ENCODE data around the gene KIRREL1.

Gene KIRREL1

DNA sequence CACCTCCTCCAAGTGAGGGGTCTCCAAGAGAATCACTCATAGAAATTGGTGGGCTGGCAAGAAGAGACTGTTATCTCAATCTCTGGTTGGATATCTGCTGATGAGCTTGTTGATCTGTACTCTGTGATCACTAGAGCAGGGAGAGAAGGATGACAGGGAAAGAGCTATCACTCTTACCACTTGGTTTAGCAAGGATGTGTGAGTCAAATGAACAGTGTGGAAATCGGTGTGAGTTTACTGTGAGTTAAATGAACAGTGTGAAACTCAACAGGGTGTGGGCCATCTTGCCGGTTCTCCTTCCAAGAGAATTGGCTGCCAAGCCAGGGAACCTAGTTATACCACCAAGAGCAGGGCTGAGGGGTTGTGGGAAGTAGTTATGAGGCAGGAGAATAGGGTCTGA is 154.0 kb downstream of the KIRREL1 start:
- peaks cover 8% of the 10 kb centered on the region for H3K4me1 ChIP-seq (ENCODE audit: control insufficient read depth, insufficient read depth, low read depth, low read length)
- H3K9me3 ChIP-seq (ENCODE audit: control insufficient read depth, low read length): no peaks in the 10 kb centered on the region
- H2AFZ ChIP-seq (ENCODE audit: low read depth, low read length): no peak overlapping the region
- no peak overlapping the region for H3K4me3 ChIP-seq (ENCODE audit: insufficient read depth in 1 of 2, low read depth in 1 of 2, low read length in 2 of 2)
- no peak overlapping the region for H2BK120ac ChIP-seq (ENCODE audit: low read depth, low read length)
- no peak overlapping the region for H3K27ac ChIP-seq (ENCODE audit: low read length, poor library complexity, severe bottlenecking)
- no peak overlapping the region for H4K91ac ChIP-seq (ENCODE audit: low read length)
- H3K36me3 ChIP-seq (ENCODE audit: control insufficient read depth in 1 of 2, insufficient read depth in 2 of 2, low read depth in 1 of 2, low read length in 2 of 2): no peaks in the 10 kb centered on the region
- H3K14ac ChIP-seq (ENCODE audit: low read length in 2 of 2): no peak overlapping the region
- H3K18ac ChIP-seq (ENCODE audit: low read depth in 1 of 2, low read length in 2 of 2): no peak overlapping the region
- H2BK12ac ChIP-seq (ENCODE audit: low read length in 2 of 2): no peak overlapping the region
- no peak overlapping the region for H3K4ac ChIP-seq (ENCODE audit: low read depth in 1 of 2, low read length in 2 of 2)
- H3K79me1 ChIP-seq (replicated peaks; ENCODE audit: low read length, poor library complexity, severe bottlenecking): no peaks in the 10 kb centered on the region
- H3K23ac ChIP-seq (ENCODE audit: low read length in 2 of 2): no peak overlapping the region
- H2BK5ac ChIP-seq (ENCODE audit: low read depth, low read length, poor library complexity, severe bottlenecking): no peak overlapping the region
- WGBS: 80% methylated on average over 2 of the region's 2 CpGs
- H4K8ac ChIP-seq (ENCODE audit: low read length): no peak overlapping the region
- H2BK15ac ChIP-seq (ENCODE audit: low read depth, poor library complexity, severe bottlenecking): no peak overlapping the region
- no peak for DNase-seq
- H3K9ac ChIP-seq (ENCODE audit: low read length): no peak overlapping the region
- no peak overlapping the region for H3K4me2 ChIP-seq (ENCODE audit: low read length, poor library complexity, severe bottlenecking)
- no peak overlapping the region for H2AK5ac ChIP-seq (ENCODE audit: low read length, severe bottlenecking)
- no peaks in the 10 kb centered on the region for H3K27me3 ChIP-seq (ENCODE audit: control insufficient read depth in 1 of 2, insufficient read depth in 1 of 2, low read length in 2 of 2)

DNA sequence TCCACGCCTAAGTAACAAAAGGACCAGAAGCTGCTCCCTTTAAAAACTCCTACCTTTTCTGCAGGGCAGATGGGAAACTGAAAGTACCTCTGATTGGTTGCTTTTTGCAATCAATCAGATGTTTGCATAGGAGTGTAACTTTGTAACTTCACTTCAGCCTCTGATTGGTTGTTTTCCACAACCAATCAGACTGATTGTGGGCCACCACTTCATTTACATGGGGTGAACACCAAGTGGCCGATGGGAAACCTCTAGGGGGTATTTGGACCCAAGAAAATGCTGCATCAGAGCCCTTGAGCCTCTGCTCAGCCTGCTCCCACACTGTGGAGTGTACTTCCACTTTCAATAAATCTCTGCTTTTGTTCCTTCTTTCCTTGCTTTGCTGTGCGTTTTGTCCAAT is 154.4 kb downstream of the KIRREL1 start:
- Histone ChIP-seq H3K4ac (ENCODE audit: low read depth in 1 of 2, low read length in 2 of 2) (no peak overlapping the region), H2BK12ac (ENCODE audit: low read length in 2 of 2) (no peak overlapping the region), H4K91ac (ENCODE audit: low read length) (no peak overlapping the region), H2BK5ac (ENCODE audit: low read depth, low read length, poor library complexity, severe bottlenecking) (no peak overlapping the region), H3K4me2 (ENCODE audit: low read length, poor library complexity, severe bottlenecking) (no peak overlapping the region), H3K18ac (ENCODE audit: low read depth in 1 of 2, low read length in 2 of 2) (no peak overlapping the region), H3K36me3 (ENCODE audit: control insufficient read depth in 1 of 2, insufficient read depth in 2 of 2, low read depth in 1 of 2, low read length in 2 of 2) (no peaks in the 10 kb centered on the region), H3K9ac (ENCODE audit: low read length) (no peak overlapping the region), H3K79me1 (replicated peaks; ENCODE audit: low read length, poor library complexity, severe bottlenecking) (no peaks in the 10 kb centered on the region), H2AK5ac (ENCODE audit: low read length, severe bottlenecking) (no peak overlapping the region), H3K23ac (ENCODE audit: low read length in 2 of 2) (no peak overlapping the region), H2AFZ (ENCODE audit: low read depth, low read length) (no peak overlapping the region), H2BK120ac (ENCODE audit: low read depth, low read length) (no peak overlapping the region), H3K27me3 (ENCODE audit: control insufficient read depth in 1 of 2, insufficient read depth in 1 of 2, low read length in 2 of 2) (no peaks in the 10 kb centered on the region), H2BK15ac (ENCODE audit: low read depth, poor library complexity, severe bottlenecking) (no peak overlapping the region), H3K4me1 (ENCODE audit: control insufficient read depth, insufficient read depth, low read depth, low read length) (peaks cover 8% of the 10 kb centered on the region), H3K14ac (ENCODE audit: low read length in 2 of 2) (no peak overlapping the region), H3K9me3 (ENCODE audit: control insufficient read depth, low read length) (no peaks in the 10 kb centered on the region), H3K4me3 (ENCODE audit: insufficient read depth in 1 of 2, low read depth in 1 of 2, low read length in 2 of 2) (no peak overlapping the region), H4K8ac (ENCODE audit: low read length) (no peak overlapping the region), H3K27ac (ENCODE audit: low read length, poor library complexity, severe bottlenecking) (no peak overlapping the region)
- DNase-seq: no peak
- 94% methylated on average over 3 of the region's 3 CpGs for WGBS

DNA sequence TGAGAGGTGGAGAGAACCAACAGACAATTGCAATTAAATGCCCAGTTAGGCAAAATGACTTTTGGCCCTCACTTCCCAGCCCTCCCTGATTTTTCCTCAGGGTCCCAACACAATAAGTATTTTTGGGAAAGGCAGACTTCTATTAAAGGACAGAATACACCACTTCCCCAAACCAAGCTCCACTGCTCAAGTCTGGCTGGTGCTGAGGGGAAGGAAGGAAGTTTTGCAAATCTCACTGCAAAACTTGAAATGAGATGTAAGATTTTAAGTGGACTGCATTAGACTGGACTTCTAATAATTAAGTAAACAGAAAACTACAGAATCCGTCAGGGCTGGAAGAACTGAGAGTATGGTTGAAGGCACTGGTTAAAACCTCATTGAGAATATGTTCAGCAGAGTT is 155.0 kb downstream of the KIRREL1 start:
- H3K9me3 ChIP-seq (ENCODE audit: control insufficient read depth, low read length): no peaks in the 10 kb centered on the region
- no peak overlapping the region for H4K8ac ChIP-seq (ENCODE audit: low read length)
- no peak overlapping the region for H2AFZ ChIP-seq (ENCODE audit: low read depth, low read length)
- no peak overlapping the region for H3K4ac ChIP-seq (ENCODE audit: low read depth in 1 of 2, low read length in 2 of 2)
- no peak overlapping the region for H2AK5ac ChIP-seq (ENCODE audit: low read length, severe bottlenecking)
- no peak overlapping the region for H2BK120ac ChIP-seq (ENCODE audit: low read depth, low read length)
- WGBS: 90% methylated on average over 1 of the region's 1 CpG
- no peaks in the 10 kb centered on the region for H3K36me3 ChIP-seq (ENCODE audit: control insufficient read depth in 1 of 2, insufficient read depth in 2 of 2, low read depth in 1 of 2, low read length in 2 of 2)
- H3K4me1 ChIP-seq (ENCODE audit: control insufficient read depth, insufficient read depth, low read depth, low read length): peaks cover 8% of the 10 kb centered on the region
- no peak overlapping the region for H2BK12ac ChIP-seq (ENCODE audit: low read length in 2 of 2)
- no peak overlapping the region for H3K23ac ChIP-seq (ENCODE audit: low read length in 2 of 2)
- H3K4me2 ChIP-seq (ENCODE audit: low read length, poor library complexity, severe bottlenecking): no peak overlapping the region
- H3K27me3 ChIP-seq (ENCODE audit: control insufficient read depth in 1 of 2, insufficient read depth in 1 of 2, low read length in 2 of 2): no peaks in the 10 kb centered on the region
- no peak overlapping the region for H2BK15ac ChIP-seq (ENCODE audit: low read depth, poor library complexity, severe bottlenecking)
- no peak overlapping the region for H3K27ac ChIP-seq (ENCODE audit: low read length, poor library complexity, severe bottlenecking)
- H2BK5ac ChIP-seq (ENCODE audit: low read depth, low read length, poor library complexity, severe bottlenecking): no peak overlapping the region
- H3K79me1 ChIP-seq (replicated peaks; ENCODE audit: low read length, poor library complexity, severe bottlenecking): no peaks in the 10 kb centered on the region
- no peak overlapping the region for H3K4me3 ChIP-seq (ENCODE audit: insufficient read depth in 1 of 2, low read depth in 1 of 2, low read length in 2 of 2)
- no peak overlapping the region for H3K14ac ChIP-seq (ENCODE audit: low read length in 2 of 2)
- no peak overlapping the region for H3K18ac ChIP-seq (ENCODE audit: low read depth in 1 of 2, low read length in 2 of 2)
- DNase-seq: no peak
- H3K9ac ChIP-seq (ENCODE audit: low read length): no peak overlapping the region
- no peak overlapping the region for H4K91ac ChIP-seq (ENCODE audit: low read length)

DNA sequence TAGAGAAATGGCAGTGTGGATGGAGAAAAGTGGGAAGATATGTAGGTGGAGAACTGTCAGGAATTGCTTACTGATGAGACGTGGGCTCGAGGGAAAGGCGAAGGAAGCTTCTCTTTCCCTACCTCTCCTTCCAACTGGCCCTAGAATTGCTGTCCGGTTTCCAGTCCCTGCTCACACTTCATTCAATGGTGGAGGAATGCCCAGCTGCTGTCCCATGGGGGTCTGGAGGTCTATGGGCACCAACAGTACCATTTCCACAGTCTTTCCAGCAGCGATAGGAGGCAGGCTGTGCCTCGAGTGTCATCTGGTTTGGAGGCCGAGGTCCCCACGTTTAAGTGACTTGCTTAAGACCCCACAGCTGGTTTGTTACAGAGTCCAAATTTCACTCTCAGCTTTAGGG is 155.7 kb downstream of the KIRREL1 start:
- Histone ChIP-seq H2AK5ac (ENCODE audit: low read length, severe bottlenecking) (no peak overlapping the region), H3K23ac (ENCODE audit: low read length in 2 of 2) (no peak overlapping the region), H2BK5ac (ENCODE audit: low read depth, low read length, poor library complexity, severe bottlenecking) (no peak overlapping the region), H2AFZ (ENCODE audit: low read depth, low read length) (peak overlapping the region; percentile 7), H4K91ac (ENCODE audit: low read length) (peak overlapping the region; percentile 64), H3K14ac (ENCODE audit: low read length in 2 of 2) (no peak overlapping the region), H3K4me3 (ENCODE audit: insufficient read depth in 1 of 2, low read depth in 1 of 2, low read length in 2 of 2) (peak overlapping the region in 1 of 2 experiments; percentile 83), H3K27ac (ENCODE audit: low read length, poor library complexity, severe bottlenecking) (no peak overlapping the region), H3K18ac (ENCODE audit: low read depth in 1 of 2, low read length in 2 of 2) (peak overlapping the region; percentile 1 to 57), H4K8ac (ENCODE audit: low read length) (peak overlapping the region; percentile 92), H2BK12ac (ENCODE audit: low read length in 2 of 2) (no peak overlapping the region), H3K4me2 (ENCODE audit: low read length, poor library complexity, severe bottlenecking) (peak overlapping the region; percentile 34), H3K36me3 (ENCODE audit: control insufficient read depth in 1 of 2, insufficient read depth in 2 of 2, low read depth in 1 of 2, low read length in 2 of 2) (no peaks in the 10 kb centered on the region), H3K9me3 (ENCODE audit: control insufficient read depth, low read length) (no peaks in the 10 kb centered on the region), H2BK120ac (ENCODE audit: low read depth, low read length) (no peak overlapping the region), H2BK15ac (ENCODE audit: low read depth, poor library complexity, severe bottlenecking) (no peak overlapping the region), H3K9ac (ENCODE audit: low read length) (peak overlapping the region; percentile 81), H3K4me1 (ENCODE audit: control insufficient read depth, insufficient read depth, low read depth, low read length) (peaks cover 8% of the 10 kb centered on the region), H3K27me3 (ENCODE audit: control insufficient read depth in 1 of 2, insufficient read depth in 1 of 2, low read length in 2 of 2) (peaks cover 0 to under 1% of the 10 kb centered on the region in 2 experiments), H3K79me1 (replicated peaks; ENCODE audit: low read length, poor library complexity, severe bottlenecking) (no peaks in the 10 kb centered on the region), H3K4ac (ENCODE audit: low read depth in 1 of 2, low read length in 2 of 2) (no peak overlapping the region)
- 74% methylated on average over 8 of the region's 8 CpGs for WGBS
- DNase-seq: no peak

All from mesenchymal stem cell (in vitro differentiated cells and primary cell).